H9 (cell line): ENCODE results near the gene PLEKHG1. TPM values are rescaled to one million over a fixed set of nuclear protein-coding genes. Genes with fewer than 3 reads are reported as not detected.

ENCODE experiments used
- DNase-seq: peaks from one replicate; pipeline ENCODE4 v3.0.0-alpha.2; 2017
- H2AFZ ChIP-seq: one replicate; pipeline ENCODE4 v1.6.1; 2013; ENCODE audit warnings: mild to moderate bottlenecking, low read length, control low read depth, moderate library complexity
- H2AK5ac ChIP-seq: 2 replicates; pipeline ENCODE4 v1.6.1; 2013; ENCODE audit warnings: low read length, control low read depth, mixed read lengths; ENCODE audit not compliant: insufficient read length
- H2BK120ac ChIP-seq: one replicate; pipeline ENCODE4 v1.6.1; 2013; ENCODE audit warnings: low read depth, mild to moderate bottlenecking, low read length, control low read depth, inconsistent platforms; ENCODE audit not compliant: poor library complexity, severe bottlenecking
- H2BK12ac ChIP-seq: 2 replicates; pipeline ENCODE4 v1.6.1; 2013; ENCODE audit warnings: low read length, control low read depth, mixed read lengths, low read depth; ENCODE audit not compliant: insufficient read length
- H2BK15ac ChIP-seq: 2 replicates; pipeline ENCODE4 v1.6.1; 2013; ENCODE audit warnings: low read depth, low read length, control low read depth
- H2BK20ac ChIP-seq: one replicate; pipeline ENCODE4 v1.6.1; 2013; ENCODE audit warnings: low read depth, mild to moderate bottlenecking, low read length, control low read depth, inconsistent platforms; ENCODE audit not compliant: poor library complexity, severe bottlenecking
- H2BK5ac ChIP-seq: 2 replicates; pipeline ENCODE4 v1.6.1; 2013; ENCODE audit warnings: low read length, control low read depth, mixed read lengths; ENCODE audit not compliant: insufficient read length
- H3K14ac ChIP-seq: 2 replicates; pipeline ENCODE4 v1.6.1; 2013; ENCODE audit warnings: low read length, control low read depth; ENCODE audit not compliant: insufficient read depth
- H3K18ac ChIP-seq: 2 replicates; pipeline ENCODE4 v1.6.1; 2013; ENCODE audit warnings: low read depth, mild to moderate bottlenecking, mixed read lengths, low read length, control low read depth; ENCODE audit not compliant: insufficient read length
- H3K23ac ChIP-seq: 2 replicates; pipeline ENCODE4 v1.6.1; 2013; ENCODE audit warnings: low read length, control low read depth, mixed read lengths, low read depth; ENCODE audit not compliant: insufficient read length
- H3K23me2 ChIP-seq: 2 replicates; pipeline ENCODE4 v1.6.1; 2013; ENCODE audit warnings: low read depth, mild to moderate bottlenecking, mixed read lengths, low read length, control low read depth; ENCODE audit not compliant: insufficient read length, poor library complexity, severe bottlenecking
- H3K27ac ChIP-seq: 2 replicates; pipeline ENCODE4 v1.5.1; 2013; ENCODE audit warnings: low read length, control low read depth, mixed read lengths, low read depth; ENCODE audit not compliant: insufficient read length
- H3K27me3 ChIP-seq: 2 replicates; pipeline ENCODE4 v1.6.1; 2013; ENCODE audit warnings: low read length, control low read depth, inconsistent platforms; ENCODE audit not compliant: insufficient read depth
- H3K4ac ChIP-seq: 2 replicates; pipeline ENCODE4 v1.6.1; 2013; ENCODE audit warnings: low read depth, mild to moderate bottlenecking, control low read depth, inconsistent platforms, low read length, moderate library complexity
- H3K4me1 ChIP-seq: 2 replicates; pipeline ENCODE4 v1.6.1; 2013; ENCODE audit warnings: low read length, control low read depth, inconsistent platforms; ENCODE audit not compliant: insufficient read depth
- H3K4me2 ChIP-seq: 2 replicates; pipeline ENCODE4 v1.6.1; 2013; ENCODE audit warnings: low read length, control low read depth, mixed read lengths; ENCODE audit not compliant: insufficient read length, insufficient read depth
- H3K56ac ChIP-seq: 2 replicates; pipeline ENCODE4 v1.6.1; 2013; ENCODE audit warnings: low read depth, mild to moderate bottlenecking, mixed read lengths, low read length, control low read depth; ENCODE audit not compliant: insufficient read length
- H3K79me1 ChIP-seq: 2 replicates; pipeline ENCODE4 v1.6.1; 2013; ENCODE audit warnings: low read depth, mild to moderate bottlenecking, moderate library complexity, low read length, control low read depth, inconsistent platforms; ENCODE audit not compliant: insufficient read depth, poor library complexity, severe bottlenecking
- H3K79me2 ChIP-seq: 2 replicates; pipeline ENCODE4 v1.6.1; 2013; ENCODE audit warnings: low read length, control low read depth, inconsistent platforms; ENCODE audit not compliant: insufficient read depth
- H3K9ac ChIP-seq: 2 replicates; pipeline ENCODE4 v1.6.1; 2013; ENCODE audit warnings: low read length, control low read depth, mixed read lengths; ENCODE audit not compliant: insufficient read length; ENCODE audit errors: extremely low read depth
- H3K9me3 ChIP-seq: one replicate; pipeline ENCODE4 v1.6.1; 2013; ENCODE audit warnings: low read depth, low read length, inconsistent platforms; ENCODE audit not compliant: control insufficient read depth
- H3T11ph ChIP-seq: one replicate; pipeline ENCODE4 v1.6.1; 2013; ENCODE audit warnings: mild to moderate bottlenecking, low read length, control low read depth, inconsistent platforms
- H4K20me1 ChIP-seq: one replicate; pipeline ENCODE4 v1.6.1; 2013; ENCODE audit not compliant: control insufficient read depth, insufficient read length, insufficient read depth
- H4K5ac ChIP-seq: 2 replicates; pipeline ENCODE4 v1.6.1; 2013; ENCODE audit warnings: low read depth, mild to moderate bottlenecking, mixed read lengths, low read length, control low read depth; ENCODE audit not compliant: insufficient read length
- H4K8ac ChIP-seq: replicated peaks from 2 replicates; pipeline ENCODE4 v1.6.1; 2013; ENCODE audit warnings: low read length, control low read depth, mixed read lengths, low read depth; ENCODE audit not compliant: insufficient read length
- H4K91ac ChIP-seq: 2 replicates; pipeline ENCODE4 v1.6.1; 2013; ENCODE audit warnings: low read depth, mild to moderate bottlenecking, moderate library complexity, mixed read lengths, low read length, control low read depth; ENCODE audit not compliant: insufficient read length
- H3K27ac Mint-ChIP-seq, 3 experiments: 2 replicates in 2 of 3; 3 replicates in 1 of 3; pipeline ENCODE4 v1.8.0; 2020 to 2021; ENCODE audit warnings: mixed read lengths in 3 of 3, mild to moderate bottlenecking in 1 of 3, moderate library complexity in 1 of 3
- H3K27me3 Mint-ChIP-seq: 2 replicates; pipeline ENCODE4 v1.8.0; 2021; ENCODE audit warnings: low read depth, mild to moderate bottlenecking, moderate library complexity, mixed read lengths
- H3K36me3 Mint-ChIP-seq, 3 experiments: 2 replicates in 2 of 3; 3 replicates in 1 of 3; pipeline ENCODE4 v1.8.0; 2020 to 2021; ENCODE audit warnings: low read depth in 3 of 3, mixed read lengths in 3 of 3; ENCODE audit not compliant: insufficient read depth in 1 of 3
- H3K4me1 Mint-ChIP-seq, 2 experiments: 2 replicates each; pipeline ENCODE4 v1.8.0; 2020; ENCODE audit warnings: mixed read lengths in 2 of 2
- H3K4me3 Mint-ChIP-seq, 2 experiments: 2 replicates in 1 of 2; 3 replicates in 1 of 2; pipeline ENCODE4 v1.8.0; 2020 to 2021; ENCODE audit warnings: mild to moderate bottlenecking in 2 of 2, mixed read lengths in 2 of 2, moderate library complexity in 1 of 2
- H3K9me3 Mint-ChIP-seq, 2 experiments: 2 replicates in 1 of 2; 3 replicates in 1 of 2; pipeline ENCODE4 v1.8.0; 2020; ENCODE audit warnings: mild to moderate bottlenecking in 2 of 2, mixed read lengths in 2 of 2, moderate library complexity in 1 of 2
- WGBS: extraction: QIAGEN DNeasy Blood & Tissue Kit; methylation state at CpG from one replicate; pipeline ENCODE4 v1.1.7; 2013; ENCODE audit warnings: missing lambda C conversion rate, low lambda C conversion rate, mixed read lengths; ENCODE audit not compliant: insufficient read length; ENCODE audit errors: extremely low coverage; 5-methylcytosine and 5-hydroxymethylcytosine counted together
- total RNA-seq: library from RNA; stranded (reverse); gene quantifications from 2 replicates; pipeline ENCODE4 v1.2.1, GENCODE V29; 2021
- TF ChIP-seq, protein P1 (sequence below): fragments of 200-600 bp; sonication (generic); conservative IDR thresholded peaks from 3 replicates; pipeline ENCODE4 v1.8.0; 2021; ENCODE audit warnings: antibody characterized with exemption, mild to moderate bottlenecking

The PLEKHG1 gene
- total RNA-seq, 1 experiment from 2014 or later, result 1.0 TPM

DNA sequence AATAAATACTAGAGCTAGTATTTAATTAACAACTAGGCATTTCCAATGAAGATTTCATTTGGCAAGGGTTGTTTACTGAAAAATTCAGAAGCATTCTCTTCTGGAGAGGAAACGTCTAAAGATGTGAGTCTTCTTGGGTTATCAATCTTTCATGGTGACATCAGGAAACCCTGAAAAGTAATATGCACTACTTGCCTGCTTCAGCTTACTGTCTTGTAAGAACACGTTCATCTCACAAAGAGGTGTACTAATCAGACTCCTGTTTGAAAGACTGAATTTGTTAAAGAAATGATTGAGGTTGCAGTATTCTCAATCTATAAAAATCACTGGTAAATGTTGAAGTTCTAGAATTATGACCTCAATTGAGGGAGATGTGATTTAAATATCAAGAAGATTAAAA is 16.9 kb downstream of the PLEKHG1 start:
- no peak for DNase-seq
- H2AK5ac ChIP-seq, result no peak overlapping the region
- no peak overlapping the region for H3K56ac ChIP-seq
- H4K8ac ChIP-seq, result no peak overlapping the region
- Mint-ChIP-seq H3K4me3 (no peak overlapping the region), H3K36me3 (no peaks in the 10 kb centered on the region), H3K27me3 (peaks cover 8% of the 10 kb centered on the region), H3K27ac (no peak overlapping the region), H3K4me1 (peaks cover 0 to 2% of the 10 kb centered on the region in 2 experiments; a peak in 1 of 4 replicates), H3K9me3 (no peaks in the 10 kb centered on the region)
- no peak overlapping the region for H2BK12ac ChIP-seq
- no peak overlapping the region for H2AFZ ChIP-seq
- H3K79me2 ChIP-seq, result no peaks in the 10 kb centered on the region
- H4K5ac ChIP-seq, result no peak overlapping the region
- H3K27me3 ChIP-seq, result no peaks in the 10 kb centered on the region; the same call in 1 of the 2 replicates
- no peak overlapping the region for H3K9ac ChIP-seq
- H2BK20ac ChIP-seq, result no peak overlapping the region
- no peak overlapping the region for H3K14ac ChIP-seq
- no peaks in the 10 kb centered on the region for H3K23me2 ChIP-seq
- no peak overlapping the region for H2BK15ac ChIP-seq
- H2BK120ac ChIP-seq, result no peak overlapping the region
- no peak overlapping the region for H3K27ac ChIP-seq
- no peak overlapping the region for H3K4ac ChIP-seq
- WGBS, result no CpG with 5 or more reads among the region's 2 CpGs
- no peaks in the 10 kb centered on the region for H3K79me1 ChIP-seq
- no peak overlapping the region for H3K4me2 ChIP-seq
- H3K18ac ChIP-seq, result no peak overlapping the region
- no peak overlapping the region for H3T11ph ChIP-seq
- TF ChIP-seq, protein P1, sequence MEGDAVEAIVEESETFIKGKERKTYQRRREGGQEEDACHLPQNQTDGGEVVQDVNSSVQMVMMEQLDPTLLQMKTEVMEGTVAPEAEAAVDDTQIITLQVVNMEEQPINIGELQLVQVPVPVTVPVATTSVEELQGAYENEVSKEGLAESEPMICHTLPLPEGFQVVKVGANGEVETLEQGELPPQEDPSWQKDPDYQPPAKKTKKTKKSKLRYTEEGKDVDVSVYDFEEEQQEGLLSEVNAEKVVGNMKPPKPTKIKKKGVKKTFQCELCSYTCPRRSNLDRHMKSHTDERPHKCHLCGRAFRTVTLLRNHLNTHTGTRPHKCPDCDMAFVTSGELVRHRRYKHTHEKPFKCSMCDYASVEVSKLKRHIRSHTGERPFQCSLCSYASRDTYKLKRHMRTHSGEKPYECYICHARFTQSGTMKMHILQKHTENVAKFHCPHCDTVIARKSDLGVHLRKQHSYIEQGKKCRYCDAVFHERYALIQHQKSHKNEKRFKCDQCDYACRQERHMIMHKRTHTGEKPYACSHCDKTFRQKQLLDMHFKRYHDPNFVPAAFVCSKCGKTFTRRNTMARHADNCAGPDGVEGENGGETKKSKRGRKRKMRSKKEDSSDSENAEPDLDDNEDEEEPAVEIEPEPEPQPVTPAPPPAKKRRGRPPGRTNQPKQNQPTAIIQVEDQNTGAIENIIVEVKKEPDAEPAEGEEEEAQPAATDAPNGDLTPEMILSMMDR, result no peak
- no peaks in the 10 kb centered on the region for H3K9me3 ChIP-seq
- H3K23ac ChIP-seq, result no peak overlapping the region
- no peak overlapping the region for H4K91ac ChIP-seq
- no peak overlapping the region for H2BK5ac ChIP-seq
- no peaks in the 10 kb centered on the region for H4K20me1 ChIP-seq
- no peaks in the 10 kb centered on the region for H3K4me1 ChIP-seq
